ENCODE results near the gene NEO1. TPM values are rescaled to one million over a fixed set of nuclear protein-coding genes. Genes with fewer than 3 reads are reported as not detected.

Gene NEO1
- total RNA-seq, 3 donors from 2014 or later: 4.7 to 5.2 (median 4.9) TPM

DNA sequence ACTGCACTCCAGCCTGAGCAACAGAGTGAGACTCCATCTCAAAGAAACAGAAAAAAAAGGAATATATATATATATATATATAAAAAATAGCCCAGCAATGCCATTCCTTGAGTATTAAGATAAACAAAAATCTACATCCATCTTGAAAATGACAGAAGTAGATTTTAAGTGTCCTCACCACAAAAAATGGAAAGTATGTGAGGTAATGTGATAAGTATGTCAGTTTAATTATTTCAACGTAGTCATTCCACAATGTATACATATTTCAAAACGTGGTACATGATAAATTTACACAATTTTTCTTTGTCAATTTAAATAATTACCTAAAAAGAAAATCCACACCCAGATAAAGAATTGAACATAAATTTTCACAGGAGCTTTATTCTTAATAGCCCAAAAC is 261.6 kb downstream of the NEO1 start:
- no peak for ATAC-seq
- no peak for DNase-seq
- Mint-ChIP-seq H3K27me3 (ENCODE audit: low read depth) (peaks cover 14% of the 10 kb centered on the region), H3K36me3 (ENCODE audit: insufficient read depth) (no peaks in the 10 kb centered on the region), H3K9me3 (no peaks in the 10 kb centered on the region), H3K4me3 (no peak overlapping the region), H3K4me1 (ENCODE audit: low read depth) (no peaks in the 10 kb centered on the region)

DNA sequence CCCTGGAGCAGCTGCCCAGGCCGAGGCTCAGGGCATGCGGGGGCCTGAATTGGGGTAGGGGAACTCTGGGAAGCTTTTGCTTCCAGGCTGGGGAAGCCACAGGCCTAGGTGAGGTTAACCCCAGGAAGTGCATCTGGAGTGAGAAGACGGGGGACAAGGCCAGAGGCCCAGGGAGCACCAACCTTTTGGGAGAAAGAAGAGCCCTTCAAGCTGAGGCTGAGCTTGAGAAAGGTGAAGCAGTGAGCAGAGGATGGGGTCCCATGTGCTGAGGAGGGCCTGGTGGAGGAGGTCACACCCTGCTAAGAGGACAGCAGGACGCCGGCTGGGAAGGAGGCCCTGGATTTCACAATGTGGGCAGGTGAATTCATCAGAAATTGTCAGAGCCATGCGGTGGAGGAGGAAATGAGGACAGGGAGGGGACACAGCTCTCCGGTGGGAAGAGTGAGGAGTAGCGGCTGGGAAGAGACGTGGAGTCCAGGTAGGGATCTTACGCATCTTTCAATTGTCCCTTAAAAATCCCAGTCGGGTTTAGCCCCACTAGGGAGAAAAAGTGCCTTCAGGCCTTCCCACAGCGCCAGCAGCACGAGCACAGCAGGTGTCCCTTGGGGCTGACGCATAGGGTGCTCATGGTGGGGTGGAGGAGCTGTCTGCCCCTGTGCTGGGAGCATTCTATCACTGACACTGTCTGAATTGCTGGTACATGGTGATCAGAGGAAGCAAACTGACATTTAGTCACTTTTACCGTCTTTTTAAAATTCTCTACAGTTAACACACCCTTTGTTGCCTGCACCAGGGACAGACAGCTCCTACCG is 265.6 kb downstream of the NEO1 start:
- peaks cover 22% of the 10 kb centered on the region for H3K27me3 Mint-ChIP-seq (ENCODE audit: low read depth)
- no peak overlapping the region for H3K4me3 Mint-ChIP-seq
- DNase-seq: no peak
- no peaks in the 10 kb centered on the region for H3K36me3 Mint-ChIP-seq (ENCODE audit: insufficient read depth)
- ATAC-seq: no peak
- H3K4me1 Mint-ChIP-seq (ENCODE audit: low read depth): no peaks in the 10 kb centered on the region
- H3K9me3 Mint-ChIP-seq: no peaks in the 10 kb centered on the region

DNA sequence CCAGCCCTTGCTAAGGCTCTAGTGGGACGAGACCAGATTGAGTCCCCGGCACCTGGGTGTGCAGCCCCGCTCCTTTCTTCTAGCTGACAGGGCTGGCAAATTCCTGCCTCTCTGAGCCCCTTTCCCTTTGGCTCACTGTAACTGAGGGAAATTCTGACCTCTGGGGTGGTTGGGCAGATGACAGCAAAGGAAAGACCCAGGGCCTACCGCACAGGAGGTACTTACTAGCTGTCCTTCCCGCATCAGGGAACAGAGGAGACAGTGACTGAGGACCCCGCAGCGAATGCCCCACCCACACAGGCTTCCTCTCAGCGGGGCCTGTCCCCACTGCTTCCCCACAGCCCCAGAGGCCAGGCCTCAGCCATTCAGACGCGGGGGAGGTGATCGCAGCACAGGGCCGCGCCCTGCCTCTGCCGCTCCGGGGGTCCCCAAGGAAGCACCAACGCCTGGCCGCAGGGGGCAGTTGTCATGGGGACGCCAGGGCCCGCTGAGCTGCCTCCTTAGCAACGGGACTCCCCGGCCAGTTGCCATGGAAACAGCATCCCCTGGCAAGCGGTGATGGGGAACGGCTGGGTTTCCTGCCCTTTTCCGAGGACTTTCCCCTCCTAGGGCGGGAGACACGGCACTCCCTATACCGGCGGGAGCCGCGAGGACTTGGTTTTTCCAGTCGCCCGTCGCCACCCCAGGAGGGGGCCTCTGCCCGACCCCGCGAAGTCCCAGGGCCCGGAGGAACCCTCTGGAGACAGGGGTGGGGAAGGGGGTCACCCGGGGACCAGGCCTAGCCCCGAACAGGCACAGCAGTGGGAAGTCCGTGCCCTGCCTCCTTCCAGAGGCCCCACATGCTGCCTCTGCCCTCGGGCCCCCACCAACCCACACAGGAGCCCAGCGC is 266.4 kb downstream of the NEO1 start:
- ATAC-seq (peak in 1 of 2 donors; percentile 30), DNase-seq (no peak)
- Mint-ChIP-seq H3K9me3 (no peaks in the 10 kb centered on the region), H3K4me3 (no peak overlapping the region), H3K36me3 (ENCODE audit: insufficient read depth) (no peaks in the 10 kb centered on the region), H3K4me1 (ENCODE audit: low read depth) (no peaks in the 10 kb centered on the region), H3K27me3 (ENCODE audit: low read depth) (peaks cover 23% of the 10 kb centered on the region)

DNA sequence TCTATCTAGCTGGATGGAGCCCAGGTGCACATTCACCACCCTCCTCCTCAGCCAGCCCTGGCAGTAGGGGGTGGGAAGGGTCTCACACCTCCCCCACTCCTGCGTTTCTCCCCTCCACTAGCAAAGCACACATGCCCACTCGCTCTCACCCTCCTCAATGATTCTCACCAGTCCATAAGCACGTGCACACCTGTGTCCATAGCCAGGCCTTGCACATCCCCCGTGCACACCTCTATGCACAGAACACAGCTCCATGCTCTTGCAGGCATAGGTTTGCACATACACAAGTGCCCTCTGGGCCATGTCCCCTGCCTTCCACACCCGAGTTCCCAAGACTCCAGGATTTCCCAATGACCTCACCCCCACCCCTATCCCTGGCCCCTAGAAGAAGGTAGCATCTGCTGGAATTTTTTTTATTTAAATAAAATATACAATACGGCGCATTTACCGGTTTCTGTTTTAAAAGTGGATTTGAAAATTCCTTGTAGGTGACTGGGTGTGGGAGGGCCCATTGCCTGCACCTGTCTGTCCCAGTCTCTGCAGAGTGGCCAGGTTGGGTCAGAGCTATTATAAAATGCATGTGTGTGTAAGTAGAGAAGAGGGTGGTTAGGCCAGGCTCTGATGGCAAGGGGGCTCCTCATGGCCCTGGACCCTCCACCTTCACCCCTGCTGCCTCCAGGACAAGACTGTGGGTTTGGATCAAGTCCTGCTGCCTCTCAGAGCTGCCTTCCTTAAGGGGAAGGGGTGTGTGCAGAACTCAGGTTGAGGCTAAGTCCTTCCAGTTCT is 267.4 kb downstream of the NEO1 start:
- Mint-ChIP-seq H3K4me3 (no peak overlapping the region), H3K4me1 (ENCODE audit: low read depth) (no peaks in the 10 kb centered on the region), H3K9me3 (no peaks in the 10 kb centered on the region), H3K27me3 (ENCODE audit: low read depth) (peaks cover 22% of the 10 kb centered on the region), H3K36me3 (ENCODE audit: insufficient read depth) (no peaks in the 10 kb centered on the region)
- ATAC-seq (no peak), DNase-seq (no peak)

DNA sequence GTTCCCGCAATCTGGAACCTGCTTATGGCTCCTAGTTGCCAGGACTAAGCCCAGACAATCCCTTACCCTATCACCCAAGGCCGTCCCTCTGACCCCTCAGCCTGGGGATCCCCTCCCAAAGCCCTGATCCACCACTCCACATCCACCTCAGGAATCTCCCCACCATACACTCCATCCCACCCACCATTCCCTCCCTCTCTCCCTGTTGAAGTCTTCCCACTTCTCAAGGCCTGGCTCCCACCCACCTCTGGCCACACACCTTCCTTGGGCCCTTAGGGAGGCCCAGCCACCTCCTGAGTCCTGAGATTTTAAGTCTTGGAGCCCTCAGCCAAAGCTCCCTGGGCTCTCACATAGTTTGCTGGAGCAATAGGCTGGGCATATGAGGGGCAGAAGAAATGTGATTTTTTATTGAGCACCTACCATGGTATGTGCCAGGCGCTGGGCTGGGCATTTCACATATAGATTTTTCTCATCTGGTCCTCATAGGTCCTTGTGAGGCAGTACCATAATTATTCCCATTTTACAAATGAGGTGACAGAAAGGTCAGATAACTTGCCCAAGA is 268.4 kb downstream of the NEO1 start:
- Mint-ChIP-seq H3K36me3 (ENCODE audit: insufficient read depth) (no peaks in the 10 kb centered on the region), H3K27me3 (ENCODE audit: low read depth) (peaks cover 19% of the 10 kb centered on the region), H3K9me3 (no peaks in the 10 kb centered on the region), H3K4me3 (no peak overlapping the region), H3K4me1 (ENCODE audit: low read depth) (no peaks in the 10 kb centered on the region)
- DNase-seq: no peak
- no peak for ATAC-seq

DNA sequence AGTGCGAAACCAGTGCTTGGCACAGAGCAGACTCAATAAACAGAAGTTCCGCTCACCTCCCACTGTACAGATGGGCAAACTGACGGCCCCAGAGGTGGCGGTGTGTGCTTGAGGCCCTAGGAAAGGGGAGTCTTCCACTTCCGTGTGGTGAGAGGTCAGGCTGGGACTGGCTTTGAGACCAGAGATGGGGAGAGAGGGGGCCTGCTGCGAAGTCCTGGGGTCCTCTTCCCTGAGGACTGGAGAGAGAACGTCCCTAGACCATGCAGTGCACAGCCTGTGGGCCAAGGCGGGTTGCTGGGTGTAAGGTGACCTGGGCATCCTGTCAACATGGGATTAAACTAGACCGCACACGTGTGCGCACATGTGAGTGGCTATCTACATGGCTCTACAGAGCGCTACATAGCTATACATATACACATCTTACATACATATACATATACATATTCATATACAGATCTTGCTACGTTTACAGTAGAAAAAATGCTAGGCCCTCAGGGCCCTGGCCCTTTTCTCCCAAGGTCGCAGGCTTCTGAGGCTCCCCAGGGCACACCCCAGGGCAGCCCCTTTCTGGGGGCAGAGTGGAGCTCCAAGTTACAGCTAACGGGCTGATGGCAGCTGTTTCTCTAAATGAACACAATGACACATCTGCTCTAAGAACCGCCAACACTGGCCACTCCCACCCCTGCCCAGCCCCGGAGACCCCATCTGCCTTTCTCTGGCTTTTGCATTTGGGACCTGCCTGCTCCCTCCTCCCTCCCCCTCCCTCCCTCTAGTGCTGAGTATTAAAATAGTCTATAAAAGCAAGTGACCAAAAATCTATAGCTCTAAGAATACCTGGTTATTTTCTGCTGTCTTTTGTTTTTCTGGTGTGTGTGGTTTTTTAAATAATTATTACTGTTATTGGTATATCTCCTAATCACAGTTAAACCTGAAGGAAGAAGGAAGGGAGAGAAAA is 269.5 kb downstream of the NEO1 start:
- H3K4me3 Mint-ChIP-seq: no peak overlapping the region
- peaks cover 19% of the 10 kb centered on the region for H3K27me3 Mint-ChIP-seq (ENCODE audit: low read depth)
- no peaks in the 10 kb centered on the region for H3K4me1 Mint-ChIP-seq (ENCODE audit: low read depth)
- no peaks in the 10 kb centered on the region for H3K36me3 Mint-ChIP-seq (ENCODE audit: insufficient read depth)
- no peaks in the 10 kb centered on the region for H3K9me3 Mint-ChIP-seq
- DNase-seq (no peak), ATAC-seq (no peak)

DNA sequence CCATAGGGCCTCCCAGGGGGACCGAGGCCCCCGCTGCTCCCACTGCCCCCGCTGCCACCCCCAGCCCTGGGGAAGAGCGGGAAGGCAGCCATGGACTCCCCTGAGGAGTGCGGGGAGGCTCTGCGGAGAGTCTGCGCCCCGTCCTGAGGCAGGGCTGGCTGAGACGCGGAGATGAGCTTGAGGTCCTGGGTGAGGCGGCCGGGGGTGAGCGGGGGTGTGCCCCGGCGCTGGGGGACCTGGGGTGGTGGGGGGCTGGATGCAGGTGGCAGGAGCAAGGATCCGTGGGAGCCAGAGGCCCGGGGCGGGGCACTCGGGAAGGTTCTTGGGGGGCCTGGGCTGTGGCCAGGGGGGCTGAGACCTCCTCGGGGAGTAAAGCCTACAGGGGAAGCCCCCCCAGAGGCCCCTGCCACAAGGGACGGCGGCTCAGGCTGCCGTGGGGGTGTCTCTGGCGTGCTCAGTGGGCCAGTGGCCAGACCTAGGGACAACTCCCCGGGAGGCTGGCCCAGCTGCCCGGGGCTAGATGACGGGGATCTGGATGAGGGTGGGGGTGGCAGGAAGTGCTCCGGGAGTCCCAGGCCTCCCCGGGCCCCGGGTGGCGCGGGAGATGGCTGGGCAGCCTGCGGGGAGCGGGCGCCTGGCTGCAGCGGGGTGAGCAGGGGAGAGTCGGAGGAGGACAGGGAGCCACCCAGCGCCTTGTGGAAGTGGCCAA is 270.6 kb downstream of the NEO1 start:
- ATAC-seq (no peak), DNase-seq (no peak)
- Mint-ChIP-seq H3K36me3 (ENCODE audit: insufficient read depth) (no peaks in the 10 kb centered on the region), H3K9me3 (no peaks in the 10 kb centered on the region), H3K4me3 (no peak overlapping the region), H3K27me3 (ENCODE audit: low read depth) (peaks cover 14% of the 10 kb centered on the region), H3K4me1 (ENCODE audit: low read depth) (no peaks in the 10 kb centered on the region)

DNA sequence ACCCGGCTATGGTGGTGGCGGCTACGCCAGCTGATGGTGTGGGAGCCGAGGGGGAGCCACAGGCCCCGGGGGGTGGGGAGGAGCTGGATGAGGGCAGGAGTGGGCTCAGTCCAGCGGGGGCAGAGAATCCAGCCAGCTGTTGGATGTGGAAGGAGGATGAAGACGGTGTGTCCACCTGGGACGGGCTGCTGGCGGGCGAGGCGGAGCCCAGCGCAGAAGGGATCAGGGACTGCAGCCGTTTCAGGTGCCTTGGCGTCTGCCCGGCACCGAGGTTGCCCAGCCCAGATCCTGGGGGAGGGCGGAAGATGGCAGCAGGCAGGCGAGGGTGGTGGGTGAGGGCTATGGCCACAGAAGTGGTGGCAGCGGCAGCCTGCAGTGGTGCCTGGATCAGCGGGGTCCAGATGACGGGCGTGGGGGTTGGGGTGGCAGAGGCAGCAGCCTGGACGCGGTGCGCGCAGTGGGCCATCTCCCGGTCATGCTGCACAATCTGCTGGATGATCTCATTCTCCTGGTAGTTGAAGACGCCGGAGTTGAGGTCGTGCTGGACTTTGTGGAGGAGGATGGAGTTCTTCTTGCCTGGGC is 271.2 kb downstream of the NEO1 start:
- Mint-ChIP-seq H3K4me1 (ENCODE audit: low read depth) (no peaks in the 10 kb centered on the region), H3K9me3 (no peaks in the 10 kb centered on the region), H3K4me3 (no peak overlapping the region), H3K27me3 (ENCODE audit: low read depth) (peaks cover 11% of the 10 kb centered on the region), H3K36me3 (ENCODE audit: insufficient read depth) (no peaks in the 10 kb centered on the region)
- no peak for ATAC-seq
- no peak for DNase-seq

DNA sequence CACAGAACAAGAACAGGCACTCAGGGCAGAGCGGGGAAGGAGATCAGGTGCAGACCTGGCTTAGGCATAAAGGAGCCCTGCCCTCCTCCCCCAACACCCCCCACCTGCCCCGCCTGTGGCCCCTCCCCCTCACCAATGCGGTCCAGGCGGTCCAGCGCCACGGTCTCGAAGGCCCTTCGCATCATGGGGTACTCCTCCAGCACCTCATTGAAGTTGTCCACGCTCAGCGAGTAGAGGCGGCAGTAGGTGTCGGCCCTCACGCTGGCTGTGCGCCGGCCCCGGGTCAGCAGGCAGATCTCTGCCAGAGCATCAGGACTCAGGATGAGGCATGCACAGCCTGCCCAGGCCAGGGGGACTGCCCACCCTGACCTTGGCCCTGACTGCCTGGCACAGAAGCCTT is 271.7 kb downstream of the NEO1 start:
- Mint-ChIP-seq H3K4me3 (no peak overlapping the region), H3K9me3 (no peaks in the 10 kb centered on the region), H3K36me3 (ENCODE audit: insufficient read depth) (no peaks in the 10 kb centered on the region), H3K4me1 (ENCODE audit: low read depth) (no peaks in the 10 kb centered on the region), H3K27me3 (ENCODE audit: low read depth) (peaks cover 13% of the 10 kb centered on the region)
- DNase-seq (no peak), ATAC-seq (no peak)

DNA sequence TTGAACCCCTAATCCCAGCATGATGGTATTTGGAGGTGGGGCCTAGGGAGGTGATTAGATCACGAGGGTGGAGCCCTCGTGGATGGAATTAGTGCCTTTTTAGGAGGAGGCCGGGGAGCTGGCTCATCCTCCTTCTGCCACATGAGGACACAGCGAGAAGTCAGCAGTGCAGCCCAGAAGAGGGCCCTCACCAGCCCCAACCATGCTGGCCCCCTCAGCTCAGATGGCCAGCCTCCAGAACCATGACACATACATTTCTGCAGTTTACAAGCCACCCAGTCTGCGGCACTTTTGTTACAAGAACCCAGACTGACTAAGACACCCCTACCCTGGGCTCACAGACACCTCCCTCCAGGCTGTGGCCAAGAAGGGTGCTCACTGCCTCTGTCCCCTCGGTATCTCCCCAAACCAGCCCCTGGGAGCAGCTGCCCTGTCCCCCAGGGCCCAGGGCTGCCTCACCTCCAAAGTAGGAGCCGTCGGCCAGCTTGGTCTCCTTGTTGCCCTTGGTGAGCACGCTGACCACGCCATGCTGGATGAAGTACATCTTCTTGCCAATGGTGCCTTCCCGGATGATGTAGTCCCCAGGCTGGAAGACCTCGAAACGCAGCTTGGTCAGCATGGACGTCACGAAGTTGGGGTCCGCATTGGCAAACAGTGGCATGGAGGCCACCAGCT is 272.4 kb downstream of the NEO1 start:
- H3K4me3 Mint-ChIP-seq: no peak overlapping the region
- no peaks in the 10 kb centered on the region for H3K9me3 Mint-ChIP-seq
- DNase-seq (no peak), ATAC-seq (no peak)
- H3K4me1 Mint-ChIP-seq (ENCODE audit: low read depth): no peaks in the 10 kb centered on the region
- H3K27me3 Mint-ChIP-seq (ENCODE audit: low read depth): peaks cover 10% of the 10 kb centered on the region
- no peaks in the 10 kb centered on the region for H3K36me3 Mint-ChIP-seq (ENCODE audit: insufficient read depth)

DNA sequence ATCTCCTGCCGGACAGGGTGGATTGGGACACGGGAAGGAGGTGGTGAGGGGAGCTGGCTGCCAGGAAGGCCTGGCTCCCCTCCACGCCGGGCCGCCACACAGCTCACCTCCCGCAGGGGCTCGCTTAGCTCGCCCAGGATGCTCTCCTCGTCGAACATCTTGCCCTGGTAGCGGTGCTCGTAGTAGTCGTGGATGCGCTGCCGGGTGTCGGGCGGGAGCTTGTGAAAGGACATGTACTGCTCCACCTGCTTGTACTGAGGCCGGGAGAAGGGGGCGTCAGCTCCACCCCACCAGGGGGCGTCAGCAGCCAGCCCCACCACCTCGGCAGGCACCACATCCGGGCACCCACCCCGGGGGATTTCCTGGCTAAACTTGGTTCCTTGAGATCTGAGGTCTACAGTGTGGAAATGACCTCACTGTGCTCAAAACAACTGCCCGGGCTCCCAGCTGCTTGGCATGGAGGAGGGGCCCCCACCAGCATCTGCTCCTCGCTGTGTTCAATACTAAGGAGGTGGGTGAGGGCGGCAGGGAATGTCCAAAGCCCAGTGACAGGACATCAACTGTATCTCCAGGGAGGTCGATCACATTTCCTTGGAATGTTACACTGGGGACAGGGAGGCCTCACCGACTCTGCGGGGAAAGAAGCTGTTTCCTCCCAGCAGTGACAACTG is 273.1 kb downstream of the NEO1 start:
- DNase-seq (no peak), ATAC-seq (no peak)
- Mint-ChIP-seq H3K4me3 (no peak overlapping the region), H3K36me3 (ENCODE audit: insufficient read depth) (no peaks in the 10 kb centered on the region), H3K27me3 (ENCODE audit: low read depth) (peaks cover 10% of the 10 kb centered on the region), H3K4me1 (ENCODE audit: low read depth) (no peaks in the 10 kb centered on the region), H3K9me3 (no peaks in the 10 kb centered on the region)

DNA sequence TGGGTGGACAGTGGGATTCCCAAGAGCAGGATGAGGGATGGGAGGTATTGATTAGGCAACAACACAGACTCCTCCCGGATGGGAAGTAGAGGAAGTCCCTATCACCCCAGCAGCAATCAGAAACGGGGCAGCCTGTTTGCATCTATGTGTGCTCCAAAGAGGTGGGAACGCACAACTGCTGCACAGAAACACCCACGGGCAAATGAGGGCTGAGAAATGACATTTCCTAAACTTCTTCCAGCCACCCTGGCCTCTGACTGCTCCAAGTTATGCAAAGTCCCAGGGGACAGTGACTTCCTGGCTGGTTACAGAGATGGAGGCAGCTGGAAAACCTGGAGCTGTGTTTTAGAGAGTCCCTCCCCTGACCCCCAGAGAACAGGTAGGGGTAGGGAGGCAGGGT is 273.9 kb downstream of the NEO1 start:
- no peak for ATAC-seq
- Mint-ChIP-seq H3K9me3 (no peaks in the 10 kb centered on the region), H3K4me1 (ENCODE audit: low read depth) (no peaks in the 10 kb centered on the region), H3K27me3 (ENCODE audit: low read depth) (peaks cover 10% of the 10 kb centered on the region), H3K4me3 (no peak overlapping the region), H3K36me3 (ENCODE audit: insufficient read depth) (no peaks in the 10 kb centered on the region)
- DNase-seq: no peak
